Natural killer cell (primary cell): ENCODE results near the gene GJA9. TPM values are rescaled to one million over a fixed set of nuclear protein-coding genes. Genes with fewer than 3 reads are reported as not detected.

Experiments
- ATAC-seq, 3 donors: fragments of 150-1000 bp in 2 of 3; fragments of 200-7000 bp in 1 of 3; cut with Tn5 transposase; 1 replicate in 1 of 3; 2 replicates in 2 of 3; pipeline ENCODE4 v1.10.0; 2021; ENCODE audit warnings: mild to moderate bottlenecking in 2 of 3, moderate library complexity in 2 of 3
- DNase-seq, 2 donors: peaks; one replicate each; pipeline versions ENCODE4 v3.0.0 to v3.0.0-alpha.2; 2013 to 2021; ENCODE audit warnings: mixed read lengths in 1 of 2
- H3K27ac ChIP-seq: one replicate; pipeline ENCODE4 v1.5.1; 2013; ENCODE audit warnings: mild to moderate bottlenecking, low read length
- H3K27me3 ChIP-seq: one replicate; pipeline ENCODE4 v1.6.1; 2013; ENCODE audit warnings: low read length; ENCODE audit not compliant: control insufficient read depth, insufficient read depth
- H3K36me3 ChIP-seq: one replicate; pipeline ENCODE4 v1.6.1; 2013; ENCODE audit warnings: low read length; ENCODE audit not compliant: control insufficient read depth, insufficient read depth
- H3K4me1 ChIP-seq: one replicate; pipeline ENCODE4 v1.6.1; 2013; ENCODE audit warnings: low read length; ENCODE audit not compliant: control insufficient read depth, insufficient read depth
- H3K4me3 ChIP-seq: one replicate; pipeline ENCODE4 v1.5.1; 2013; ENCODE audit warnings: low read length
- H3K9me3 ChIP-seq: one replicate; pipeline ENCODE4 v1.6.1; 2013; ENCODE audit warnings: low read length; ENCODE audit not compliant: control insufficient read depth, insufficient read depth
- H3K27ac Mint-ChIP-seq, 2 donors: one replicate each; pipeline ENCODE4 v1.8.0; 2022; ENCODE audit warnings: mild to moderate bottlenecking in 2 of 2, mixed read lengths in 2 of 2, moderate library complexity in 1 of 2
- H3K27me3 Mint-ChIP-seq, 2 donors: one replicate each; pipeline ENCODE4 v1.8.0; 2022; ENCODE audit warnings: low read depth in 2 of 2, mixed read lengths in 2 of 2
- H3K36me3 Mint-ChIP-seq: one replicate; pipeline ENCODE4 v1.8.0; 2022; ENCODE audit warnings: mixed read lengths
- H3K4me1 Mint-ChIP-seq, 2 donors: one replicate each; pipeline ENCODE4 v1.8.0; 2022; ENCODE audit warnings: mixed read lengths in 2 of 2
- H3K4me3 Mint-ChIP-seq: one replicate; pipeline ENCODE4 v1.8.0; 2022; ENCODE audit warnings: mild to moderate bottlenecking, moderate library complexity, mixed read lengths
- H3K9me3 Mint-ChIP-seq, 2 donors: one replicate each; pipeline ENCODE4 v1.8.0; 2022; ENCODE audit warnings: mixed read lengths in 2 of 2
- CTCF ChIP-seq: fragments of 200-600 bp; IDR thresholded peaks from one replicate; pipeline ENCODE4 v1.8.0; 2022; ENCODE audit warnings: antibody characterized with exemption
- WGBS: methylation state at CpG from one replicate; pipeline ENCODE4 v1.1.7; 2013; ENCODE audit warnings: missing lambda C conversion rate; ENCODE audit not compliant: insufficient coverage; 5-methylcytosine and 5-hydroxymethylcytosine counted together
- intact Hi-C: fragments of 100-400 bp; cut with micrococcal nuclease; formaldehyde crosslinking; loops from one replicate; pipeline ENCODE4 v1.14.2; 2022
- total RNA-seq, 4 donors: library from RNA; stranded (reverse); fragments of 120-200 nt in 1 of 4; gene quantifications; one replicate each; pipeline versions ENCODE4 v1.2.3 to v1.2.4, GENCODE V29; 2013 to 2022

The GJA9 gene
- total RNA-seq, 3 donors from 2014 or later (not counting 1 experiment from before 2014, with no cell fraction given), result not detected

DNA sequence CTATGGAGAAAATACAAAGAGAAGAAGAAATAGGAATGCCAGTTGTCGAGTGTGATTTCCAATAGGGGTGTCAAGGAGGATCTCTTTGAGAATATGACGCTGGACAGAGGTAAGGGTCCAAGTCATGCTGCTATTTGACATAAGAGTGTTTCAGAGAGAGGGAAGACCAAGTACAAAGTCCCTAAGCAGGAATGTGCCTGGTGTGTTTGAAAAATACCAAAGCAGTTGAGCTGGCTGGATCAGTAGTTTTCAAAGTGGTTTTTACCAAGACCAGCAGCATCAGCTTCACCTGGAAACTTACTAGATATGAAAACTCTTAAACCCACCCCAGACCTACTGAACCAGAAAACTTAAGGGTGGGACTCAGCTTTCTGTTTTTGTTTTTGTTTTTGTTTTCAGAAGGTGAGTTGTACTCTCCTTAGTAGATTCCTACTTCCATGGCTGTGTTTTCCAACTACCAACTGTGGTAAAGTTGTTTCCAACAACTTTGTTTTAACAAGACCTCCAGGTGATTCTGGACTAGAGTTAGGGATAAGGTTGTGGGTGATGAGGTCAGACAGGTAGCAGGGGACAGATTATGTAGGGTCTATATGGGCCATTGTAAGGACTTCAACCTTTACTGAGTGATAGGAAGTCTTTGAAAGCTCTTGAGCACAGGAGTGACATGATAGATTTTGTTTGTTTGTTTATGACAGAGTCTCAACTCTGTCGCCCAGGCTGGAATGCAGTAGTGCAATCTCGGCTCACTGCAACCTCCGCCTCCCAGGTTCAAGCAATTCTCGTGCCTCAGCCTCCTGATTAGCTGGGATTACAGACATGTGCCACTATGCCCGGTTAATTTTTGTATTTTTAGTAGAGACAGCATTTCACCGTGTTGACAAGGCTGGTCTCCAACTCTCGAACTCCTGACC, 7.3 kb upstream of the GJA9 start:
- intact Hi-C loops, result no loop called here
- Histone ChIP-seq H3K4me3 (no peak overlapping the region), H3K27ac (no peak overlapping the region), H3K4me1 (no peaks in the 10 kb centered on the region), H3K9me3 (no peaks in the 10 kb centered on the region), H3K27me3 (no peaks in the 10 kb centered on the region), H3K36me3 (no peaks in the 10 kb centered on the region)
- Mint-ChIP-seq H3K4me3 (no peak overlapping the region), H3K27me3 (no peaks in the 10 kb centered on the region), H3K4me1 (no peaks in the 10 kb centered on the region), H3K36me3 (no peaks in the 10 kb centered on the region), H3K27ac (no peak overlapping the region), H3K9me3 (no peaks in the 10 kb centered on the region)
- ATAC-seq (no peak), DNase-seq (no peak)
- WGBS, result 94% methylated on average over 9 of the region's 9 CpGs
- TF ChIP-seq CTCF, result no peak

- Histone ChIP-seq H3K9me3 (no peaks in the 10 kb centered on the region), H3K27ac (no peak overlapping the region), H3K27me3 (no peaks in the 10 kb centered on the region), H3K4me3 (no peak overlapping the region), H3K36me3 (no peaks in the 10 kb centered on the region), H3K4me1 (no peaks in the 10 kb centered on the region)
- intact Hi-C loops, result no loop called here
- Mint-ChIP-seq H3K4me1 (no peaks in the 10 kb centered on the region), H3K9me3 (no peaks in the 10 kb centered on the region), H3K27ac (no peak overlapping the region), H3K27me3 (no peaks in the 10 kb centered on the region), H3K4me3 (no peak overlapping the region), H3K36me3 (no peaks in the 10 kb centered on the region)
- WGBS, result 94% methylated on average over 2 of the region's 2 CpGs
- DNase-seq (no peak), ATAC-seq (no peak)
- TF ChIP-seq CTCF, result no peak
Observed at GRCh38 chr1:38885092-38885491, 3.7 kb upstream of the GJA9 start.

- no peaks in the 10 kb centered on the region for H3K9me3 ChIP-seq
- Mint-ChIP-seq H3K4me3 (no peak overlapping the region), H3K4me1 (peaks cover 20 to 22% of the 10 kb centered on the region in 2 donors), H3K9me3 (no peaks in the 10 kb centered on the region), H3K36me3 (no peaks in the 10 kb centered on the region), H3K27me3 (no peaks in the 10 kb centered on the region), H3K27ac (no peak overlapping the region)
- DNase-seq, result no peak
- no peak overlapping the region for H3K4me3 ChIP-seq
- no peak for ATAC-seq
- TF ChIP-seq CTCF, result no peak
- no peak overlapping the region for H3K27ac ChIP-seq
- WGBS, result 88% methylated on average over 2 of the region's 2 CpGs
- peaks cover 13% of the 10 kb centered on the region for H3K4me1 ChIP-seq
- no peaks in the 10 kb centered on the region for H3K36me3 ChIP-seq
- intact Hi-C loops, result no loop called here
- H3K27me3 ChIP-seq, result no peaks in the 10 kb centered on the region
Observed at GRCh38 chr1:38875811-38876210, 5.6 kb downstream of the GJA9 start.
